OCI-LY7 (cell line): ENCODE data around the gene FOXE1.

Experiments used
- CTCF ChIP-seq: fragments of 200-600 bp; sonication (generic); conservative IDR thresholded peaks from 2 replicates; pipeline ENCODE4 v1.5.1; 2014; ENCODE audit warnings: mild to moderate bottlenecking, antibody characterized with exemption, low read length, moderate library complexity, mixed read lengths
- EZH2phosphoT487 ChIP-seq: fragments of 200-600 bp; sonication (generic); IDR thresholded peaks from 2 replicates; pipeline ENCODE4 v1.6.1; 2018; ENCODE audit warnings: low read depth, borderline replicate concordance, mild to moderate bottlenecking, mixed run types, antibody characterized with exemption, low read length, moderate library complexity, mixed read lengths

- TF ChIP-seq CTCF (no peak), EZH2phosphoT487 (no peak)
Measured at GRCh38 chr9:97830884-97831829, 21.9 kb upstream of the FOXE1 start.
